Tibial nerve (tissue), 4 donors: ENCODE data around the gene TLR9.

ENCODE experiments used
- CTCF ChIP-seq, 5 experiments: fragments of 200-600 bp in 3 of 5; fragments of 450-650 bp in 2 of 5; sonication (generic) in 3 of 5; IDR thresholded peaks; one replicate each; pipeline ENCODE4 v1.5.1; 2016 to 2019; ENCODE audit warnings: antibody characterized with exemption in 5 of 5, mild to moderate bottlenecking in 3 of 5, moderate library complexity in 2 of 5
- EP300 ChIP-seq, 2 donors: sonication (generic); formaldehyde crosslinking; IDR thresholded peaks; one replicate each; pipeline ENCODE4 v1.6.1; 2017; ENCODE audit warnings: antibody characterized with exemption in 2 of 2, mild to moderate bottlenecking in 1 of 2
- POLR2A ChIP-seq, 2 donors: fragments of 450-650 bp; IDR thresholded peaks; one replicate each; pipeline ENCODE4 v1.6.1; 2017; ENCODE audit warnings: antibody characterized with exemption in 2 of 2, mild to moderate bottlenecking in 2 of 2, moderate library complexity in 2 of 2

DNA sequence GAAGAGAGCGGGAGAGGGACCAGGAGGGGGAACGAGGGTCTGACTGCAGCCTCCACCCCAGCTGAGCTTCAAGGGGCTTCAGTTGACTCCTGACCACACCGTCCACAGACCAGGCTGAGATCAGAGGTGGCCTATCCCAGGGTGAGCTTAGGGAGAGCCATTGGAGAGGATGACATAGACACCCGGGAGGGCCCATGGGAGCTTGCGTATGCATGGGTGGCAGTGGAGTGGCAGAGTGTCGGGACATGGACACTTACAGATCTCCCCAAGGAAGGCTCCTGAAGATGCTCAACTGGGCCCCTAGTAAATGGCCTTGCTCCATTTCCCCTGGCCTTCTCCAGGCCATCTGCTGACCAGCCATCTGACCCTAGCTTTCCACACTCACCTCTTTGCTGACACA lies 40.1 kb downstream of the TLR9 start:
- TF ChIP-seq CTCF (IDR thresholded peaks at IDR 0.05) (no peak), POLR2A (IDR thresholded peaks at IDR 0.05) (no peak), EP300 (IDR thresholded peaks at IDR 0.05) (no peak)
